Measurements from ENCODE around the gene SIK3.

- TF ChIP-seq EZH2 (IDR thresholded peaks at IDR 0.05) (no peak), FOXP2 (optimal IDR thresholded peaks at IDR 0.05; ENCODE audit: control extremely low read depth, extremely low read length, insufficient read depth) (no peak), POLR2AphosphoS5 (IDR thresholded peaks at IDR 0.05; ENCODE audit: borderline replicate concordance, low read depth, low read length) (no peak)
Measured at GRCh38 chr11:116939499-116939898, 158.7 kb downstream of the SIK3 start.

All from SK-N-MC (cell line).